Muscle of back (tissue), 13 donors: ENCODE results near the gene FLRT1. TPM values are rescaled to one million over a fixed set of nuclear protein-coding genes. Genes with fewer than 3 reads are reported as not detected.
A peak's percentile ranks its signal among the peaks of the same experiment; 100 is the strongest.

Experiments used
- DNase-seq, 3 donors: peaks; one replicate each; pipeline versions ENCODE4 v3.0.0 to v3.0.0-alpha.2; 2013
- long read RNA-seq, 9 donors: transcript quantifications; one replicate each; lab custom pipeline, GENCODE V29; 2026
- polyA plus RNA-seq, 10 donors: library from polyadenylated mRNA; unstranded; fragments of 120-200 nt; gene quantifications; one replicate each; pipeline ENCODE4 v1.2.1, GENCODE V29; 2013; ENCODE audit not compliant: insufficient read length in 10 of 10

Gene FLRT1, protein sequence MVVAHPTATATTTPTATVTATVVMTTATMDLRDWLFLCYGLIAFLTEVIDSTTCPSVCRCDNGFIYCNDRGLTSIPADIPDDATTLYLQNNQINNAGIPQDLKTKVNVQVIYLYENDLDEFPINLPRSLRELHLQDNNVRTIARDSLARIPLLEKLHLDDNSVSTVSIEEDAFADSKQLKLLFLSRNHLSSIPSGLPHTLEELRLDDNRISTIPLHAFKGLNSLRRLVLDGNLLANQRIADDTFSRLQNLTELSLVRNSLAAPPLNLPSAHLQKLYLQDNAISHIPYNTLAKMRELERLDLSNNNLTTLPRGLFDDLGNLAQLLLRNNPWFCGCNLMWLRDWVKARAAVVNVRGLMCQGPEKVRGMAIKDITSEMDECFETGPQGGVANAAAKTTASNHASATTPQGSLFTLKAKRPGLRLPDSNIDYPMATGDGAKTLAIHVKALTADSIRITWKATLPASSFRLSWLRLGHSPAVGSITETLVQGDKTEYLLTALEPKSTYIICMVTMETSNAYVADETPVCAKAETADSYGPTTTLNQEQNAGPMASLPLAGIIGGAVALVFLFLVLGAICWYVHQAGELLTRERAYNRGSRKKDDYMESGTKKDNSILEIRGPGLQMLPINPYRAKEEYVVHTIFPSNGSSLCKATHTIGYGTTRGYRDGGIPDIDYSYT
- 1 to 10 TPM; 1.7 to 6.9 (median 2.3) TPM for polyA plus RNA-seq
- long read RNA-seq, donor 1, partial matches to known transcripts: 0 of 1 reads
- long read RNA-seq, donor 1, other reads (novel, unspliced or antisense): 0 of 1 reads
- long read RNA-seq, donor 2, partial matches to known transcripts: 0 of 1 reads
- long read RNA-seq, donor 2, other reads (novel, unspliced or antisense): 0 of 1 reads
- long read RNA-seq, donor 3: 0 reads
- long read RNA-seq, donor 4: 0 reads
- long read RNA-seq, donor 5: 0 reads
- long read RNA-seq, donor 6, partial matches to known transcripts: 0 of 1 reads
- long read RNA-seq, donor 6, other reads (novel, unspliced or antisense): 0 of 1 reads
- long read RNA-seq, donor 7: 0 reads
- long read RNA-seq, donor 8, partial matches to known transcripts: 0 of 1 reads
- long read RNA-seq, donor 8, other reads (novel, unspliced or antisense): 0 of 1 reads
- long read RNA-seq, donor 9: 0 reads

- DNase-seq: no peak
Observed at GRCh38 chr11:64035576-64035975, at the start of gene FLRT1. Gene FLRT1 (plus strand): TSS chr11:64035931. CDS start chr11:64116268, 80,337 bp downstream.

- DNase-seq: peak; percentile 85 to 96 (median 92)
Observed at GRCh38 chr11:63986156-63986931, 49.4 kb upstream of the FLRT1 start, which contains the start of gene OTUB1. Gene OTUB1 (plus strand): TSS chr11:63986438. CDS start chr11:63986457, 19 bp downstream.

- no peak for DNase-seq
Observed at GRCh38 chr11:63986932-63987513, 48.7 kb upstream of the FLRT1 start.

GRCh38 chr11:63991558-63991957, 44.2 kb upstream of the FLRT1 start:
- DNase-seq: no peak

DNA sequence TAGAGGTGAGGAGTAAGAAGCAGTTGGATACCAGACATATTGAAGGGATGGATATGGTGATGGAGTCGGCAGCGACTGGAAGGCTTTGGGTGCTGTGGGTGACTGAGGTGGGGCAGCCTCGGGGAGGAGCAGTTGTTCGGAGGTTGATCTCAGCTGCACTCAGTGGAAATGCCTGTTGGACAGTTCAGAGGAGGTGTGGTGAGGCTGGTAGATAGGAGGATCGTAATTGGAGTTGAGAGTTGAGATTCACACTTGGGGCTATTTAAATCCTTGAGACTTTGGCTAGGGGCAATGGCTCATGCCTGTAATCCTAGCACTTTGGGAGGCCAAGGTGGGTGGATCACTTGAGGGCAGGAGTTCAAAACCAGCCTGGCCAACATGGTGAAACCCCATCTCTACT, 42.6 kb upstream of the FLRT1 start:
- DNase-seq: no peak

- DNase-seq: no peak
Observed at GRCh38 chr11:63993993-63994392, 41.7 kb upstream of the FLRT1 start.

- no peak for DNase-seq
Observed at GRCh38 chr11:63996512-63996911, 39.2 kb upstream of the FLRT1 start.

DNA sequence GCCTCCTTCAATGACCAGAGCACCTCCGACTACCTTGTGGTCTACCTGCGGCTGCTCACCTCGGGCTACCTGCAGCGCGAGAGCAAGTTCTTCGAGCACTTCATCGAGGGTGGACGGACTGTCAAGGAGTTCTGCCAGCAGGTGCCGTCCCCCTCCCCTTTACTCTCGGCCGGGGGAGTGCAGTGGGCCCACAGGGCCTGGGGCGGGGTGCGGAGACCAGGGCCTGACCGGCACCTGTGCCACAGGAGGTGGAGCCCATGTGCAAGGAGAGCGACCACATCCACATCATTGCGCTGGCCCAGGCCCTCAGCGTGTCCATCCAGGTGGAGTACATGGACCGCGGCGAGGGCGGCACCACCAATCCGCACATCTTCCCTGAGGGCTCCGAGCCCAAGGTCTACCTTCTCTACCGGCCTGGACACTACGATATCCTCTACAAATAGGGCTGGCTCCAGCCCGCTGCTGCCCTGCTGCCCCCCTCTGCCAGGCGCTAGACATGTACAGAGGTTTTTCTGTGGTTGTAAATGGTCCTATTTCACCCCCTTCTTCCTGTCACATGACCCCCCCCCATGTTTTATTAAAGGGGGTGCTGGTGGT, 38.5 kb upstream of the FLRT1 start:
- DNase-seq: no peak

GRCh38 chr11:63997801-63998337, 37.9 kb upstream of the FLRT1 start:
- DNase-seq: no peak

DNA sequence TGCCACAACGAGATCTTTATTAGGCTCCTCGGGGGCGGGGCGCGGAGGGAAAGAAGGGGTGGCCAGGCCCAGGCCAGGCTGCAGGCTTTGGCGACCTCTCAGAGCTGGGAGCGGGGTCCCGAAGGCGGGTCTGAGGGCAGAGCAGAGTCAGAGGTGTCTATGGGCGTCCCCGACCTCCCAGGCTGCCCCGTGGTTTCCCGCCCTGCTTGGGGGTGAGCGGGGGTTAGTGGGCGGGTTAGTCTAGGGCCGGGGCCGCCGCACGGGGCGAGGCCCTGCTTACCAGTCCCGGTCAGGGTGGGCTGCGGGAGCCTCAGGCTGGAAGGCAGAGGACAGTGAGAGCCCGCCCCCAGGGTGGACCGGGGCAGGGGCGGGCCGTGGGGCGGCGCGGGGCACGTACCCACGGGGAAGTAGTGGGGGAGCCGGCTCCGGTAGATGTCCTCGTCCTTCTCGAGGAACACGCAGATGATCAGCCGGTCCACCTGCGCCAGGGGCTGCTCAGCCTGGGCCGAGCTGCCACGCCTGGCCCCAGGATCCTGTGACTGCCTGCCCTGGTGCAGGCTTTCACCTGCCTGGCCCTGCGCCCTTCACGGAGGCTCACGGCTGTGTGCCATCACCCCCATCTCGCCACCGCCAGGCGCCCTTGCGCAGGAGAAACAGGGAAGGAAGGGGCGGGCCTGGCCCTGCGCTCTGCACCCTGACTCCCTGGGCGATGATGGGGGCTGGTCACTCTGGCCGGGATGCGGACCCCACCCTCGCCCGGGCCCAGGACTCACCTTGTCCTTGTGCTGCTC, 37.0 kb upstream of the FLRT1 start:
- no peak for DNase-seq

DNA sequence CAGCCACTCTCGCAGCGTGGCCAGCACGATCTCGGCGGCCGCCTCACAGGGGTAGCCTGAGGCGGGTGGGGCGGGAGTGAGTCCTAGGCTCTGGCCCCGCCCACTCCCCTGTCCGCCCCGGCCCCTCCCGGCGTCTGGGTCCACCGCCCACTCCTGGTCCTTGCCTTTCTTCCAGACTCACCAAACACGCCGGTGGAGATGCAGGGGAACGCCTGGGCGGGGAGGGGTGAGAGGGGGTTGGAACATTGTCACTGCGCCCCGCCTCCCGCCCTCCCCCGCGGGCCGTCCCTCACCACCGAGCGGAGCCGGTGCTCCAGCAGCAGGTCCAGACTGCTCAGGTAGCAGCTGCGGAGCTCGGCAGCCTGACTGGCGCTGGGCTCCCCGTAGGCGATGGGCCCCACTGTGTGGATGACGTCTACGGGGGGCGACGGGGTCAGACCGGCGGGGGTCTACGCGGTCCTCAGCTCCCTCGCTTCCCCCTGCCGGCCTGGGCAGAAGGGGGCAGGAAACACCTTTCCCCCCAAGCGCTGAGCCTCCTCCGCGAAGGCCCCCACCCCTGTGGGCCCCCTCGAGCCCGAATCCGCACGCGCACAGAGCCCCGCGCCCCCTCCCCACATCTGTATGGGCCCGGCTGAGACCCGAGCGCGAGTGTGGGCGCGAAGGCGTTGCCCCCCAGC, 36.2 kb upstream of the FLRT1 start:
- peak in 1 of 3 donors; percentile 71 for DNase-seq

DNA sequence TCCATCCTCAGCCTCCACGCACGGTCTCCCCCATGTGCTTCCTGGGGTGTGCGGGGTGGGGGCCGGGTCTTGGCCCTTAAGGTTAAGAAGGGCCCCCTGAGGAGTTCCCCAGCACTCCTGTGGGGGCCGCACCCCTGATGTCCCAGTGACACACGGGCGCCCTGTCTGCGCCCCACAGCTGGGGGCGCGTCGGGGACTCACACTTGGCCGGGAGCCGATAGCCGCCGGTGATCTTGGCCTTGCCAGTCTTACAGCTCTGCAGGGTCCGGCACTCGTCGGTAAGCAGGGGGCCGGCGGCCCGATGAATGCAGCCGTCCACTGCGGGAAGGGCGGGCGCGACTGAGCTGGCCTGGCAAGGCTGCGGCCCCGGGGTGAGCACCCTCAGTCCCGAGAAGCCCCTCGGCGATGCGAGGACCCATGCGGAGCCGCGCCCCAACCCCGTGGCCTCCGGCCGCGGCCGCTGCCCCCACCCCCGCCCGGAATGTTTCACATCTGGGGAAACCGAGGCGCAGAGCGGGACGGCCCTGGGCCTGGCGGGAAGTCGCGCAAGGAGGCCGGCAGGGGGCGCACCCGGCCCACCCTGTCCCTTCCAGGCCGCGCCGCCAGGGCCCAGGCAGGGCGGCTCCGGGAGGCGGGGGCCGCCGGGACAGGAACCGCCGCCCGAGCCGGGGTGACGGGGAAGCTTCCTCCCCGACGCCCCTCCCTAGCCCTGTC, 35.5 kb upstream of the FLRT1 start:
- peak; percentile 78 to 92 (median 81) for DNase-seq

DNA sequence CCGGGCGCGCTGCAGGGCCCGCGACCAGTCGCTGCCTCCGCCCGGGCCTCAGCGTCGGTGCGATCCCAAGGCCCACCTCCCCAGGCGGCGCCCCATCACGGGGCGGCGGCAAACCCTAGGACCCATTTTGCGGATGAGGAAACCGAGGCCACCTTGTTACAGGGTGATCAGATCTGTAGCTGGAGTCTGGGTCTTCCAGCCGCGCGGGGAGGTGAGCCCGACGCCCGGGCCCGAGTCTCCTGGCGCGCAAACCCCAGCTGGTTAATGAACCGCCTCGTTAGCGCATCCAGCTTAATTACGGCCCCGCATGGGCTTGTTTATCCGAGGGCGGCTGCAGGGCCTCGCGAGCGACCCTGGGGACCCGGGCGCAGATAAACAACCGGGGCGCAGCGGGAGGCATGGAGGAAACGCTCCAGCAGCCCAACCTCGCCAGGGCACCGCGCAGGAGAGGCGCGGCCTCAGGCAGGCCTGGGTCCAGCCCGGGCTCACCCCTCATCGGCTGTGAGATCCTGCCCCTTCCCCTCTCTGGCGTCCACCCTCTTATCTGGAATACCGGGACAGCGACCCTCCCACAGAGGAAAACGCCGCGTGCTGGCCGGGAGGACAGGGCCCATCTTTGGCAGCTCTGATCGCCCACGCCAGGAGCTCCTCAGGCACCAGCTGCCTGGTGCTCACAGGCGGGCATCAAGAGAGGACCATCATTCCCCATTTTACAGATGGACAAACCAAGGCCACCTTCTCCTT, 34.8 kb upstream of the FLRT1 start:
- DNase-seq: no peak

- peak in 2 of 3 donors; percentile 79 to 92 for DNase-seq
Observed at GRCh38 chr11:64001484-64002420, 34.0 kb upstream of the FLRT1 start.

DNA sequence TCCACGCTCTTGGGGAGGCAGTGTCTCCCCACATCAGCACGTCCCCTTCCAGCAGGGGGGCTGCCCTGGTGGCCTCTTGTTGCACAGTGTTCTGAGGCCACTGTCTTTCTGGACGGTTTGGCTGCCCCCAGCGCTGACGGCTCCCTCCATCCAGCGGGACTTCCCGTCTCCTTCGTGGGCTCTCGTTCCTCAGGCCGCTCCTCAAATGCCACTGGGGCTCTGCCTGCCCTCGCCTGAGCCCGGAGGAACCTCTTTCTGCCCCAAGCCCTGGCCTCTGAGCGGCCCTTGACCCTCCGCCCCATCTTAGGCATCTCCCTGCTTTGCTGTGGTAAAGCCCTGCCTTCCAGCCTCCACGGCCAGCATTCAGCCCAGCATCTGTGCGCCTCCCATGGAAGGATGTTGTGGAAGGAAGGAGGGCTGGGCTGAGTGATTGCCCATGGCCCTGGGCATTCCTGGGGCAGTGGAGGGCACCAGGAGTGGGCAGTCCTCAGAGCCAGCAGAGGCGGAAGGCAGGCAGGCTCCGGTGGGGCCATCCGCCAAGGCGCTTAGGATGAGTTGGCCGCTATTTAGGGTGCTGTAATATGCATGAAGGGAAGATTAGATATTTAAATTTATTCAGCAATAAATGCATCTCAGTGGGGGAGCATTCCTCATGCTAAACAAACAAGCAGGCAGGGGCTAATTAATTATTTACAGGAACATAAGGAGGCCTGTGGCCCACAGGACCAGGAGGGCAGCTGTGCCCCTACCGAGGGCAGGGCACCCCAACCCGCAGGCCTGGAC, 31.7 kb upstream of the FLRT1 start:
- peak in 1 of 3 donors; percentile 60 for DNase-seq
